ENCODE measurements around the gene HIF3A. TPM values are rescaled to one million over a fixed set of nuclear protein-coding genes. Genes with fewer than 3 reads are reported as not detected.

Gene HIF3A
- polyA plus RNA-seq, 2 donors: 12.3 to 27.3 TPM

GRCh38 chr19:46366620-46367292, 69.9 kb downstream of the HIF3A start:
- Histone ChIP-seq H3K27ac (ENCODE audit: low read depth in 2 of 2, low read length in 1 of 2) (no peak overlapping the region), H3K4me3 (ENCODE audit: low read depth in 1 of 2, low read length in 2 of 2) (no peak overlapping the region)
- WGBS, 2 donors: 87 to 90% methylated on average over 9 of the region's 9 CpGs

GRCh38 chr19:46367426-46367825, 70.6 kb downstream of the HIF3A start:
- Histone ChIP-seq H3K27me3 (ENCODE audit: control insufficient read depth in 1 of 2, insufficient read depth in 2 of 2, low read length in 2 of 2) (no peaks in the 10 kb centered on the region), H3K9me3 (ENCODE audit: control insufficient read depth in 2 of 2, insufficient read depth in 1 of 2, low read depth in 1 of 2, low read length in 1 of 2) (no peaks in the 10 kb centered on the region), H3K36me3 (ENCODE audit: control insufficient read depth in 2 of 2, insufficient read depth in 2 of 2, low read length in 1 of 2) (peaks cover 0 to 6% of the 10 kb centered on the region in 2 donors), H3K27ac (ENCODE audit: low read depth in 2 of 2, low read length in 1 of 2) (no peak overlapping the region), H3K4me1 (ENCODE audit: control insufficient read depth in 2 of 2, insufficient read depth in 2 of 2, low read length in 1 of 2) (peaks cover 3 to 11% of the 10 kb centered on the region in 2 donors), H3K4me3 (ENCODE audit: low read depth in 1 of 2, low read length in 2 of 2) (no peak overlapping the region)
- WGBS, 2 donors: 83 to 96% methylated on average over 5 of the region's 5 CpGs

More at GRCh38 chr19:46366620-46367292, 69.9 kb downstream of the HIF3A start:
- Histone ChIP-seq H3K27me3 (ENCODE audit: control insufficient read depth in 1 of 2, insufficient read depth in 2 of 2, low read length in 2 of 2) (no peaks in the 10 kb centered on the region), H3K36me3 (ENCODE audit: control insufficient read depth in 2 of 2, insufficient read depth in 2 of 2, low read length in 1 of 2) (peaks cover 0 to 6% of the 10 kb centered on the region in 2 donors), H3K9me3 (ENCODE audit: control insufficient read depth in 2 of 2, insufficient read depth in 1 of 2, low read depth in 1 of 2, low read length in 1 of 2) (no peaks in the 10 kb centered on the region), H3K4me1 (ENCODE audit: control insufficient read depth in 2 of 2, insufficient read depth in 2 of 2, low read length in 1 of 2) (peaks cover 3 to 9% of the 10 kb centered on the region in 2 donors)

GRCh38 chr19:46368116-46368515, 71.3 kb downstream of the HIF3A start:
- H3K4me1 ChIP-seq (ENCODE audit: control insufficient read depth in 2 of 2, insufficient read depth in 2 of 2, low read length in 1 of 2): peaks cover 6 to 17% of the 10 kb centered on the region in 2 donors
- H3K27ac ChIP-seq (ENCODE audit: low read depth in 2 of 2, low read length in 1 of 2): no peak overlapping the region
- H3K27me3 ChIP-seq (ENCODE audit: control insufficient read depth in 1 of 2, insufficient read depth in 2 of 2, low read length in 2 of 2): no peaks in the 10 kb centered on the region
- H3K4me3 ChIP-seq (ENCODE audit: low read depth in 1 of 2, low read length in 2 of 2): no peak overlapping the region
- H3K36me3 ChIP-seq (ENCODE audit: control insufficient read depth in 2 of 2, insufficient read depth in 2 of 2, low read length in 1 of 2): peaks cover 0 to 6% of the 10 kb centered on the region in 2 donors
- 87% methylated on average over 7 of the region's 7 CpGs for WGBS, 2 donors
- H3K9me3 ChIP-seq (ENCODE audit: control insufficient read depth in 2 of 2, insufficient read depth in 1 of 2, low read depth in 1 of 2, low read length in 1 of 2): no peaks in the 10 kb centered on the region

GRCh38 chr19:46369817-46370216, 73.0 kb downstream of the HIF3A start:
- Histone ChIP-seq H3K4me3 (ENCODE audit: low read depth in 1 of 2, low read length in 2 of 2) (no peak overlapping the region), H3K27ac (ENCODE audit: low read depth in 2 of 2, low read length in 1 of 2) (no peak overlapping the region), H3K27me3 (ENCODE audit: control insufficient read depth in 1 of 2, insufficient read depth in 2 of 2, low read length in 2 of 2) (no peaks in the 10 kb centered on the region), H3K9me3 (ENCODE audit: control insufficient read depth in 2 of 2, insufficient read depth in 1 of 2, low read depth in 1 of 2, low read length in 1 of 2) (no peaks in the 10 kb centered on the region), H3K4me1 (ENCODE audit: control insufficient read depth in 2 of 2, insufficient read depth in 2 of 2, low read length in 1 of 2) (peaks cover 15 to 19% of the 10 kb centered on the region in 2 donors), H3K36me3 (ENCODE audit: control insufficient read depth in 2 of 2, insufficient read depth in 2 of 2, low read length in 1 of 2) (peaks cover 0 to 6% of the 10 kb centered on the region in 2 donors)
- WGBS, 2 donors: 60 to 70% methylated on average over 7 of the region's 7 CpGs

GRCh38 chr19:46371371-46371901, 74.6 kb downstream of the HIF3A start:
- Histone ChIP-seq H3K36me3 (ENCODE audit: control insufficient read depth in 2 of 2, insufficient read depth in 2 of 2, low read length in 1 of 2) (peaks cover 0 to 14% of the 10 kb centered on the region in 2 donors), H3K4me1 (ENCODE audit: control insufficient read depth in 2 of 2, insufficient read depth in 2 of 2, low read length in 1 of 2) (peaks cover 18 to 19% of the 10 kb centered on the region in 2 donors), H3K27me3 (ENCODE audit: control insufficient read depth in 1 of 2, insufficient read depth in 2 of 2, low read length in 2 of 2) (no peaks in the 10 kb centered on the region), H3K4me3 (ENCODE audit: low read depth in 1 of 2, low read length in 2 of 2) (no peak overlapping the region), H3K27ac (ENCODE audit: low read depth in 2 of 2, low read length in 1 of 2) (peak overlapping the region; percentile 44 to 54), H3K9me3 (ENCODE audit: control insufficient read depth in 2 of 2, insufficient read depth in 1 of 2, low read depth in 1 of 2, low read length in 1 of 2) (no peaks in the 10 kb centered on the region)
- 67 to 75% methylated on average over 10 of the region's 10 CpGs for WGBS, 2 donors

- Histone ChIP-seq H3K27me3 (ENCODE audit: control insufficient read depth in 1 of 2, insufficient read depth in 2 of 2, low read length in 2 of 2) (no peaks in the 10 kb centered on the region), H3K4me1 (ENCODE audit: control insufficient read depth in 2 of 2, insufficient read depth in 2 of 2, low read length in 1 of 2) (peaks cover 18 to 19% of the 10 kb centered on the region in 2 donors), H3K27ac (ENCODE audit: low read depth in 2 of 2, low read length in 1 of 2) (peak overlapping the region; percentile 94 to 98), H3K36me3 (ENCODE audit: control insufficient read depth in 2 of 2, insufficient read depth in 2 of 2, low read length in 1 of 2) (peaks cover 3 to 20% of the 10 kb centered on the region in 2 donors), H3K4me3 (ENCODE audit: low read depth in 1 of 2, low read length in 2 of 2) (no peak overlapping the region), H3K9me3 (ENCODE audit: control insufficient read depth in 2 of 2, insufficient read depth in 1 of 2, low read depth in 1 of 2, low read length in 1 of 2) (no peaks in the 10 kb centered on the region)
- 49 to 59% methylated on average over 11 of the region's 11 CpGs for whole genome bisulfite sequencing, 2 donors
Measured at GRCh38 chr19:46372901-46373490, 76.2 kb downstream of the HIF3A start.

- no peak overlapping the region for H3K4me3 ChIP-seq (ENCODE audit: low read depth in 1 of 2, low read length in 2 of 2)
- peaks cover 18 to 19% of the 10 kb centered on the region in 2 donors for H3K4me1 ChIP-seq (ENCODE audit: control insufficient read depth in 2 of 2, insufficient read depth in 2 of 2, low read length in 1 of 2)
- no peaks in the 10 kb centered on the region for H3K9me3 ChIP-seq (ENCODE audit: control insufficient read depth in 2 of 2, insufficient read depth in 1 of 2, low read depth in 1 of 2, low read length in 1 of 2)
- H3K27ac ChIP-seq (ENCODE audit: low read depth in 2 of 2, low read length in 1 of 2): peak overlapping the region; percentile 94 to 98
- peaks cover 3 to 18% of the 10 kb centered on the region in 2 donors for H3K36me3 ChIP-seq (ENCODE audit: control insufficient read depth in 2 of 2, insufficient read depth in 2 of 2, low read length in 1 of 2)
- 35 to 37% methylated on average over 17 of the region's 17 CpGs for WGBS, 2 donors
- H3K27me3 ChIP-seq (ENCODE audit: control insufficient read depth in 1 of 2, insufficient read depth in 2 of 2, low read length in 2 of 2): no peaks in the 10 kb centered on the region
Measured at GRCh38 chr19:46373491-46374359, 76.9 kb downstream of the HIF3A start.

- Histone ChIP-seq H3K4me3 (ENCODE audit: low read depth in 1 of 2, low read length in 2 of 2) (no peak overlapping the region), H3K27me3 (ENCODE audit: control insufficient read depth in 1 of 2, insufficient read depth in 2 of 2, low read length in 2 of 2) (no peaks in the 10 kb centered on the region), H3K4me1 (ENCODE audit: control insufficient read depth in 2 of 2, insufficient read depth in 2 of 2, low read length in 1 of 2) (peaks cover 18 to 19% of the 10 kb centered on the region in 2 donors), H3K9me3 (ENCODE audit: control insufficient read depth in 2 of 2, insufficient read depth in 1 of 2, low read depth in 1 of 2, low read length in 1 of 2) (no peaks in the 10 kb centered on the region), H3K27ac (ENCODE audit: low read depth in 2 of 2, low read length in 1 of 2) (peak overlapping the region; percentile 45 to 98), H3K36me3 (ENCODE audit: control insufficient read depth in 2 of 2, insufficient read depth in 2 of 2, low read length in 1 of 2) (peaks cover 3 to 18% of the 10 kb centered on the region in 2 donors)
- WGBS, 2 donors: 82 to 87% methylated on average over 21 of the region's 21 CpGs
Measured at GRCh38 chr19:46374536-46375475, 78.0 kb downstream of the HIF3A start.

Measured in esophagus (tissue), 2 donors.